GM18526 (cell line): ENCODE data around the gene ZNF581.

ENCODE experiments used
- POLR2A ChIP-seq: IDR thresholded peaks from 3 replicates; pipeline ENCODE4 v1.6.1; 2011; ENCODE audit not compliant: insufficient read length; ENCODE audit errors: extremely low read depth

Gene ZNF581

DNA sequence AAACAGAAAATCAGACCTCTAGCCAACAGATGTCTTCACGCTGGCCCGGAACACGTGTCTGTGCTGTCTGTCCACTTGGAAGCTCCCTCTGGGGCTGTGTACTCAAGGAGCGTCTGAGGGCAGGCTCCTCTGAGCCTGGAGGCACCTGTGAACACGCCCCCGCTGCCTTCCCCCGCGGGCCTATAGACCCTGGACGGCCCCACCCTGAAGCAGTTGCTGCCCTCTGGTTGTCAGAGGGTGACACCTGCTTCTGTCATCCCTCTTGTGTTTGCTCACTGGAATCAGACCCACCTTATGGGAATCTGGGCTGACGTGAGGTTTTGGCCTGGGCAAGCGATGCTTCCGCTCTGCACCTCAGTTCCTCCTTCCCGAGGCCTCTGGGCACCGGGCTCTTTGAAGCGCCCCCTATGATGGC lies 50.8 kb downstream of the ZNF581 start:
- TF ChIP-seq POLR2A = no peak

DNA sequence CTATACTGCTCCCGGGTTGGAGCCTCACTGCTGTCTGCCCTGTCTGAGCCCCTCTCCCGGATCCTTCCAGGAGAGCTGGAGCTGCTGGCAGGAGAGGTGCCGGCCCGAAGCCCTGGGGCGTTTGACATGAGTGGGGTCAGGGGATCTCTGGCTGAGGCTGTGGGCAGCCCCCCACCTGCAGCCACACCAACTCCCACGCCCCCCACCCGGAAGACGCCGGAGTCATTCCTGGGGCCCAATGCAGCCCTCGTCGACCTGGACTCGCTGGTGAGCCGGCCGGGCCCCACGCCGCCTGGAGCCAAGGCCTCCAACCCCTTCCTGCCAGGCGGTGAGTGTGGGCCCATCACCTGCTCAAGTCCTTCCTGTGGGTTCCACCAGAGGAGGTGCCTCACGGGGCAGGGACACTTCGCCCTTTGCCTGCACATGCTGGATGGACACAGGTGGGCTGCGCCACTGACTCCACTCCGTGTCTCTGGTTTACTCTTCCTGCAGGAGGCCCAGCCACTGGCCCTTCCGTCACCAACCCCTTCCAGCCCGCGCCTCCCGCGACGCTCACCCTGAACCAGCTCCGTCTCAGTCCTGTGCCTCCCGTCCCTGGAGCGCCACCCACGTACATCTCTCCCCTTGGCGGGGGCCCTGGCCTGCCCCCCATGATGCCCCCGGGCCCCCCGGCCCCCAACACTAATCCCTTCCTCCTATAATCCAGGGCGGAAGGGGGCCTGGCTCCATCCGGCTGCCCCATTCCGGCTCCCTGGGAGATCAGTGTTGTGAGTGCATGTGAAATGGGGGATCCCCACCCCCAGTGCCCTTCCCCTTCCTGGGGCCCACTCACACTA lies 51.4 kb downstream of the ZNF581 start:
- TF ChIP-seq POLR2A = no peak
